GM21423 (cell line): ENCODE measurements around the gene SLC38A8.

ENCODE experiments used
- ATAC-seq: cut with Tn5 transposase; IDR thresholded peaks from one replicate; pipeline ENCODE4 v1.9.1; 2021; ENCODE audit warnings: mild to moderate bottlenecking, moderate library complexity; ENCODE audit not compliant: unreplicated experiment

SLC38A8 gene

DNA sequence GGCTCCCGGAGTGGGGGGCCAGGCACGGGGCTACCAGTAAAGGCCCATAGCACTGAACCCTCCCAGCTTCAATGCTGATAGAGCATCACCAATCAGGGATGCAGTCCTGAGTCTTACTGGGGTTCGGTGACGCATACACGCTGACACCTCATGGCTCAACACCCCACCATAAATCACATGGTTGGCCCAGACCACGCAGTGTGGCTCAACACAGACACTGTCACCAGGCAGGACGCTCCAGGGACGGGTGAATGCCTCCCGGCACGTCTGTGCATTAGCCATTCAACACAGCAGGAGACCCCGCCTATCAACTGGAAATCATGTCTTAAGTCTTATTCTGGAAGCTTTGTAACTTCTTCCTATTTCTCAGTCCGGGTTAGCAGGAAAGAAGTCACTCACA is 39.6 kb downstream of the SLC38A8 start:
- ATAC-seq = no peak

DNA sequence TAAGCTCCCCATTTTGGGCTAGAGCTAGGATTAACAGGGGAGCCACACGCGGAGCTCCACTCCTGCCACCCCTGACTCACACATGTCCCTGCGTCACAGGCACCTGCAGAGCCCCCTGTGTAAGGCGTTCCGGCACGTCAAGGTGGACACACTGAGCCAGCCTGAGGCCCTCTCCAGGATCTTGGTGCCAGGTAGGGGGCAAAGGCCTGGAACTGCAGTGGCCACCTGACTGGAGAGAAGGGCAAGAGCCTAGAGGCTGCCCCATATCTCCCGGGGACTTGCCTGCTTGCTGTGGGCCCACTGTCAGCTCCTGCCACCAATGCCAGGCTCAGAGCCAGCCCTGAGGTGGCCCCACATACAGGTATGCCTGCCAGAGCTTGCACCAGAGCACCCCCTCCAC is 40.9 kb downstream of the SLC38A8 start:
- ATAC-seq = no peak

DNA sequence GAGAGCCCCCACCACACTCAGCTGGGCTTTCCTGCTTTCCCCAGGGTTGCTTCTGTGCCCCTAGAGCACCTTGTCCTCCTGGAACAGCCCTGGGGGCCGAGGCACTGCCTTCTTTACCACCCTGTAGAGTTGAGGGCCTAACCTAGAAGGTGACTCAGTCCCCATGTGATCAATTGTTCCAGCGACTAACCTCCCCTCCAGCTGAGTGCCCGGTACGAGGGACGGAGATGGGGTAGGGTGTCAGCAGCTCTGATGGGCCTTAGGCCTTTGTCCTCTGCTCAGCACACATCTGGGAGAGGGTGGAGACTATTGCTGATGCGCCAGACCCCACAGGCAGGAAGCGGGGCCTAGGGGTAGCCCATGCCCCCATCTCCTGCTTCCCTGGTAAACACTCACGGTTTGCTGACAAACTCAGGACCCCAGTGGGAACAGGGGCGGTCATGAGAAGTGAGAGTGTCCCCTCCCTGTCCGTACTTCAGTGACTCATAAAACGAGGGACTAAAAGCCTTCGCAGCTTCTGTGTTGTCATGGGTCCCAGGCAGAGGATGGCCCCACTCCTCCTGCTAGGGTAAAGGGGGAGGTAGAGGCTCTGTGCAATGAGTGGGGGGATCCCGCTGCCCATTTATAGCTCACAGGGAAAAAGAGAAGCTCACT is 41.5 kb downstream of the SLC38A8 start:
- ATAC-seq = no peak

DNA sequence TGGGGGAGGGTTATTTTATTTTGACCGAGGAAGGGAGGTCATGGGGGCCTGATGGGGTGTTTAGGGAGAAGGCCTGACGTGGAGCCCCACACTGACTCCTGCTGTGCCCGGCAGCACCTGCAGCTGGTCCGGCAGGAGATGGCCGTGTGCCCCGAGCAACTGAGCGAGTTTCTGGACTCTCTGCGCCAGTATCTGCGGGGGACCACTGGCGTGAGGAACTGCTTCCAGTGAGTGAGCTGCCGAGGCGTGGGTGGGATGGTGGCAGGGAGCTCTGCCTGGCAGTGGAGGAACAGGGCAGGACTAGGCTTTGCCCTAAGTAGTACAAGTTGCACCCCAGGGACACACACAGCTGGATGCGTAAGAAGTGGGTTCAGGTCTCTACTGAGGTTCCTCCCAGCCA is 44.5 kb downstream of the SLC38A8 start:
- no peak for ATAC-seq

DNA sequence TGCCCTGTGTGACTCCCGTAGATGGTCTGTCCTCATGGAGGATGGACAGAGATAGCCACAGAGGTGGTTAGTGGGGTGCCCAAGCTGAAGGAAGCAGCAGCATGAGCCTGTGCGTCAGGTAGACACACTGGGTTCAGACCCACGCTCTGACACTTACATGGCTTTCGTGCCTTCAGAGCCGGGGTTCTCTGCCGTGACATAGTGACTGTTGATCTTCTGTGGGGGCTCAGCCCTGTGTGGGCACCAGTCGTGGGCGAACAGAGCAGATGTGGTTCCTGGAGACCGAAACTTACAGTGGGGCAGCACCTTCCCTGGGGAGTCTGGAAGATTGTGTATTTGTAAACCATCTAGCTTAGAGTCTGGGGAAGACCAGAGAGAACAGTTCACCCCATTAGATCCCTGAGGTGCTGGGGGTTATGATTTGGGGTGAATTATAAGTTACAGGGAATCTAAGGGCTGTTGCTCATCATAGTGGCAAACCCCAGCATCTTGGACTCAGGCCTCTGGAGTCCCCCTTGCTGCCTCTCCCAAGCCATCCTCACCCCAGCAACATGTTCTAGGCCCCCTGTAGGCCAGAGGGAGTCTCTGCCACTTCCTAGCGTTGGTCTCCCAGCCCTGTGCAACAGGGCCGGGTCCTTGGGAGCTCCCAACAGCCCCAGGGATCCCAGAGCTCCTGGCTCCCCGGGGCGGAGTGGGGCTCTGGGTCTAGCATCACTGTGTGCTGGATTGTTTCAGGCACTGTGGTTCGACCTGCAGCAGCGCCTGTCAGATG is 45.9 kb downstream of the SLC38A8 start:
- ATAC-seq = no peak

DNA sequence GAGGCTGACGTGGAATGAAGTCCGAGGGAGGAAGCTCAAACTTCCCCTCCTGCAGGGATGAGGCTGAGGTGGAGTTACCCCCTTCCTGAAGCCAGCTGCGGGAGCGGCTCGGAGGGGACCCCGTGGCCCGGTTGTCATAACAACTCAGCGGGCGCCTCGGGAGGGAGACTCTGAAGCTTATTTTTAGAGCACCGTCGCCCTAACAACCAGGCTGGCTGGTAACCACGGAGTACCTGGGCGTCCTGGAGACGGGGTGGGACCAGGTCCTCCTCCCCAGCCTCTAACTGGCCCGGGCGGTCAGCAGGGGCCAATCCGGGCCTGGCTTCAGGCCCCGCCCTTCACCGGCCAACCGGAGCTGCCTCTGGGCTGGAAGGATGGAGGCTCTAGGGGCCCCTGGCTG is 46.8 kb downstream of the SLC38A8 start:
- ATAC-seq = no peak

DNA sequence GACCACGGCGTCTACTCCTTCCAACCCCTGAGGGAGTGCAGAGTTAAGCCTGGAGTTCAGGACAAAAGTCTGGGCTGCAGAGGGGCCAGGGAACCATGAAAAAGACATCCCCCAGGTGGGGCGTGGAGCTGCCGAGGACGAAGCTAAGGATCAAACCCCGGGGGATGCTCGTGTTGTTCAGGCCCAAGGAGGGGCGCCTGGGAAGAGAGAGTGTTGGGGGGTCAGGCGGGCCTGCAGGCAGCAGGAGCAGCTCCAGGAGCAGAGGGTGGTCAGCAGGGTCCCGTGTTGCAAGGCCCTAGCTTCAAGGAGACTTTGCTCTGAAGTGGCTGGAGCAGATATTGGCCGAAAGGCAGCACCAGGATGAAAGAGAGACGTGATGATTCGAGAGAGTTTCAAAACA is 47.9 kb downstream of the SLC38A8 start:
- no peak for ATAC-seq

DNA sequence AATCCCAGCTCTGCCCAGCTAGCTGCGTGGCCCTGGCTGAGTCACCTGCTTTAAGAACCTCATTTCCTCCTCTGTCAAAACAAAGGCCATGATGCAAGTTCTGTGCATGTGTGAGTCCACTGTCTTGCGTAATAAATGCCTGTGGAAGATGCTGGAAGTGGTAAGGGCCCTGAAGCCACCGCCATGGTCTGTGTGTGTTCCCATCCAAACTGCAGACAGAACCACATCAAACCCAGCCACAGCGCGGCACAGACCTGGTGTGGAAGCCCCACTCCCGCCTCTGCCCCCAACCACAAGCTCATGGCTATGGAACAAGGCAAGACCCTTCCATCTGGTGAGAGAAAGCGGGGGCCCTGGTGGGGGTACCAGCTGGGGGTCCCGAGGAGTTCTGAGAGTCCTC is 48.5 kb downstream of the SLC38A8 start:
- no peak for ATAC-seq

DNA sequence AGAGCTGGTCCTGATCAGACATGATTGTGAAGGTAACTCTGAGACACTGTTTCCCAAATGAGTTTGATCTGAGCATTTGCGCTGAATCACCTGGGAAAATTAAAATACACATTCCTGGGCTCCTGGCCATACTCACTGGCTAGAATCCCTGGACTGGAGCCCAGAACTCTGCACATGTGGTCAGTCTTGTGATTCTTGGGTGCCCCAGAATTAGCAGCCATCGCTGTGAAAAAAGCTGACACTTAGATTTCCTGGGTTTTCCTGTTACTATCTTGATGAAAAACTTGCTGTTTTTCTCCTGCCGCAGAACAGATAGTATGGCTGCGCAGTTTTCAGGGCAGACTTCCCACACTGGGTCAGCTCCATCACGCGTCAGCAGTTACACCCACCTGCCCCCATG is 50.0 kb downstream of the SLC38A8 start:
- no peak for ATAC-seq

DNA sequence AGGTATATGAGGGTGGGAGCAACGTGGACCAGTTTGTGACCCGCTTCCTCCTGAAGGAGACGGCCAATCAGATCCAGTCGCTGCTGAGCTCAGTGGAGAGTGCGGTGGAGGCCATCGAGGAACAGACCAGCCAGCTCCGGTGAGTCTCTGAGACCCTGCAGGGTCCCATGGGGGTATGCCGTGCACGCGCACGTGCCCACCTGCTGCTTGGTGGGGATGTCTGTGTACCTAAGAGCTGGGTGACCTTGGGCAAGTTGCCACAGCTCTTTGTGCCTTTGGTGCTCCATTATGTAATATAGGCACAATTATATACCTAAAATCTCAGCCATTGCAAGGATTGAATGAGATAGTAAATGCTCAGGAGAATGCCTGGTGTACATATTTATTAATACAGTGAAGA is 52.1 kb downstream of the SLC38A8 start:
- no peak for ATAC-seq

DNA sequence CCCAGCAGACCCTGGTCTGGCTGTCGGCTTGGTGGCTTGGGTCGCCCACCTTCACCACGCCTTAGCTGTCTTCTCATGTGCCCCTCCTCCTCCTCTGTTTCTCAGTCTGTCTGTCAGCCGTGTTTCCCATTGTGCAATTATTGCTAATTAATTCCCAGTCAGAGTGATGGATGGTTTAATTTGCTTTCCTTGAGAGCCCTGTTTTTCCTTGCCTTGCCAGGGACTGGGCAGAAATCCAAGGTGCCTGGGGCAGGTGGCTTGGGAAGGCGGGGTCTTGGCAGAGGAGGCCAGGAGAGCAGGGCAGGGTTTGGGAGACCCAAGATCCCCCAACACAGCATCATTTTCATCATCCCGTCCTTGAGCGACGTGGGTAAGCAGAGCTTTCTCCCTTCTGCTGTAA is 53.3 kb downstream of the SLC38A8 start:
- ATAC-seq = no peak

DNA sequence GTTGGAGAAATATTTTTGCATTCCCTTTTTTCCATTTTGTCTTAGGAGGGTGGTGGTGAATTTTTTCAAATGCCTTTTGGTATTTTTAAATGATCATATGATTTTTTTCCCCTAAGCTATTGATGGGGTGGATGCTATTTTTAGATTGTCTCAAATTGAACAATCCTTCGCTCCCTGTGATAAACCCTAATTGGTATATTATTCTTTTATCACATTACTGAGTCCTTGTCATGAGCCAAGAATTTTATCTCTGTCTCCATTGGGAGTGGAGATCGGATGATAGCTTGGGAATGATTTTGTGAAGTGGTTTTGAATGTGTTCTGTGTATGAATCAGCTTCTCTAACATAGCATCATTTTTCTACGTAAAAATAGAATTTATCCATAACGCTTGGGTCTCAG is 59.1 kb downstream of the SLC38A8 start:
- no peak for ATAC-seq

DNA sequence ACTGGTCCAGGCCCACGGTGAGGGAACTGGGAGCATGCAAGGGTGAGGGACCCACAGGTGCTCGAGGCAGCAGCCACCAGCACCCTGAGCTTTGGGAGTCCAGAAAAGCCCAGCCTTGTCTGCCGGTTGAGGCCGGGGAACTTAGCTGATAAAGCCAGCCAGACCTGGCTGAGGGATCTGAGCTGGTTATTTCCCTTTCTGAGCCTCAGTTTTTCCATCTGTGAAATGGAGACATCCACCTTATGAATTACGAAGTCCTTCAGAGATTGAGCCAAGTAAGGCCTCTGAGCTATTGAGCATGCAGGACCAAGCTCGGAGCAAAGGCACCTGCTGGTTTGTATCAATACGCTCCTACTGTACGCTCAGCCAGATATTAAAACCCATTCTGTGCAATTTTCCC is 60.8 kb downstream of the SLC38A8 start:
- ATAC-seq = no peak

DNA sequence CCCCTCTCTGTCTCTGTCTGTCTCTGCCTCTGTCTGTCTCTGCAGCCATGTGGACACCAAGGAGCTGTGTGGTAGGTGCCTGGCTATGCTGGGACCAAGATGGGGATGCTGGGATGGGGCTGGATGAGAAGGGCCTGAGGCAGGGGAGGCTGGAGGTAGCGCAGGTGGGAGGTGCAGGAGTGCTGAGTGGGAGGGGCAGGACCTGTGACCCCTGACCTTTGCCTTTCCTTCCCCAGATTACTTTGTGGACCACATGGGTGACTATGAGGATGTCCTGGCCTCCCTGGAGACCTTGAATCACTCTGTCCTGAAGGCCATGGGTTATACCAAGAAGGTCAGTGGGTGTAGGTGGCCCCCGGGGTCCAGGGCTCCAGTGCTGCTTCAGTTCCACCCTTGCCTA is 61.8 kb downstream of the SLC38A8 start:
- ATAC-seq = no peak

DNA sequence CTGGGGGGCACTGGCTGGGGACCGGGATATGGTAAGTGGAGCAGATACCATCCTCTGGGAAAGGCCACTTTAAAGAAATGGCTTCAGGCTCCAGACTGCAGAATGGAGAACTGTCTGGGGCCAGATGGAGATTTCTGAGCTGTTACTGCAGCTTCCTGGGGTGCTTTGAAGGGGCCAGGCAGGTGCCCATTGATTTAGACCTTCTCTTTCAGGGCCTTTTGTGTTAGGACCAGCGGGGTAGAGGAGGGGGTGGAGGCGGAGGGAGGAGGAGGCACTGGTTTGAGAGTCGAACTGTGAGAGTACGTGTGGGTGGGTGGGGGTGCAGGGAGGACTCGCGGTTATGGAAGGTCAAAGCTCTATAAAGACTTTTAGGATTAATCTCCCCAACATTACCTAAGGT is 63.2 kb downstream of the SLC38A8 start:
- ATAC-seq = no peak

DNA sequence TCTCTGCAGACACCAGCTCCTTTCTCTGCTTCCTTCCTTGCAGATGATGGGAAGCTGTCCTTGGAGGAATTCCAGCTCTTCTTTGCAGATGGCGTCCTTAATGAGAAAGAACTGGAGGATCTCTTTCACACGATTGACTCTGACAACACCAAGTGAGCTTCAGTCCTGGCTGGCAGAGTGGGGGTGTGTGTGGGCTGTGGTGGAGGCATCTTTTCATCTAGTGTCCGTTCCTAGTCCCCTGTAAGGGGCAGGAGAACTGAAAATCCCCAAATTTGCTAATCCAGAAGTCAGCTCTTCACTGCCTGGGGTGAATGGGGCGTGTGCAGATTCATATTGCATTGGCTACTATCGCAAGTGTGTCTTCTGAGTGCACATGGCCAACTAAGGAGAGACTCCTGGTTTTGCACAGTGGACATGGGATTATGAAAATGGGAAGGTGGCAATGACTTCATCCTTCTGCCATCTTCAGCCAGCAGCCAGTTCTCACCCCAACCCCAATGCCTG is 64.1 kb downstream of the SLC38A8 start:
- no peak for ATAC-seq

DNA sequence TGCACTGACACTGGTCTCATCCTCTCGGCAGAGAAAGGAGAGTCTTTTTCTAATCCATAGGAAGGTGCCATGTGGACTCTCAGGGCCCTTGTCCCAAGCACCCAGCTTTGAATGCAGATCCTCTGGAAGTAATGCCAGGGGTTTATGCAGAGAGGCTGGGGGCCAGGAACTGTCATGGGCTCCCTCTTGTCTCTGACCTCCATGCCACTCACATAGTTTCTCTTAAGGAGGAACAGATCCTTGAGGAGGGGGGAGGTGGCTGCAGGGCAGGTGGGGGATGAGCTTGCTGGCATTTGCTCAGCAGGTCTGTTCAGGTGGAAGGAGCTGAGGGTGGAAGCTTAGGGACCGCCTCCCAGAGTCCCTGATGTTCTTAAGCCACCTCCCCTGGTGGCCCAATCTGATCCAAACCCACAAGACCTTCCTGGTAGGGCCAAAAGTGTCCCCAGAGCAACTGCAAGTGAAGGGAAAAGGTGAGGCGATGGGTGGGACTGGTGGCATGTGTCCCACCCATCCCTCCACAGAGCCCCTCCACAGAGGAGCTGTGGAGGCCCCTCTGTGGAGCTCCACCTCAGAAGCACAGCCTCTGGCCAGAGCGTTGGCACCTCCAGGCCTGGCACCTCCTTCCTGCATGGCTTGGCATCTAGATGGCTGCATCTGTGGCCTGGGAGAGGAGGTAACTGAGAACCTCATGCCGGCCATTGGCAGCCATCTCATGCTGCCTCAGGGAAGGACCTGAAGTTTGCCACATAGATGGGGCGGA is 65.4 kb downstream of the SLC38A8 start:
- no peak for ATAC-seq

DNA sequence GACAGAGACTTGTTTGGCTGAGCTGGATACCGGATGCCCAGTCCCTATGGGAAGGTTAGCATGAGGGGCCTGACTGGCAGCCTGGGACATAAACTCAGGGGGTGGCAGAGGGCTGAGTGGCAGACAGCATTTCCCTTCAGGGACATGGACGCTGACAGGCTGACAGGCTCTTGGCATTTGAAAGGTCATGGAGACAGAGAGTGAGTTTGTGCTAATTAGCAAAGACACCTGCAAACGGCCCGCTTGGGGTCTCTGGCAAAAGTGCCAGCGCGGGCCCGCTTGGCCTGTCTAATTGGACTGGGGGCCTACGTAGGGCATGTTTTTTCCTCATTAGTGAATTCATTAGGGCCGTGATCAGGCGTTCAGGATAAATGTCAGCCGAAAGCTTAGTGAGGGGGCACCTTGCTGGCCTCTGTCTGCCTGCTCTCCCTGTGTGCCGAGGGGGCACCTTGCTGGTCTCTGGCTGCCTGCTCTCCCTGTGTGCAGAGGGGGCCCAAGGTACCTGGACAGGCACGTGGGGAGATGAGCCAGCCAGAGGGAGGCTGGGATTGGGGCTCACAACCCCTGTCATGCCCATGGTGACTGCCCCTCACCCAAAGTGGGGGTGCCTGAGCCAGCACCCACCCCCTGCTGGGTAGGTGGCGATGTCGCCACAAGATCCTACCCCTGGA is 66.9 kb downstream of the SLC38A8 start:
- ATAC-seq = no peak

DNA sequence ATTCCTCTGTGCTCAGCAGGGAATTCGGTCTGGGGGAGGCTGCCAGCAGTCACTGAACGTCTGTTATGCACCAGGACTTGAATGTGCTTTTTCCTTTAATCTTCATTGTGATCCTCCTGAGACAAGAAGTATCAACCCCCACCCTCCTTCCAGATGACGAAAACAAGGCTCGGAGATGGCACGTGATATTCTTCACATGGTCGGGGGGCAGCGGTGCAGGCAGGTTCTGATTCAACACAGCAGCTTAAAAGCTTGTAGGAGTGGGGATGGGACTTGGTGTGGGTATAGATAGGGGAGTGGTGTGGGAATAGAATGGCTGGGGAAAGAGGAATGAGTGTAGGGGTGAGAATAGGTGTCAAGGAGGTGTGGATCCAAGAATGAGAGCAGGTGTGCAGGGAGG is 68.1 kb downstream of the SLC38A8 start:
- no peak for ATAC-seq

DNA sequence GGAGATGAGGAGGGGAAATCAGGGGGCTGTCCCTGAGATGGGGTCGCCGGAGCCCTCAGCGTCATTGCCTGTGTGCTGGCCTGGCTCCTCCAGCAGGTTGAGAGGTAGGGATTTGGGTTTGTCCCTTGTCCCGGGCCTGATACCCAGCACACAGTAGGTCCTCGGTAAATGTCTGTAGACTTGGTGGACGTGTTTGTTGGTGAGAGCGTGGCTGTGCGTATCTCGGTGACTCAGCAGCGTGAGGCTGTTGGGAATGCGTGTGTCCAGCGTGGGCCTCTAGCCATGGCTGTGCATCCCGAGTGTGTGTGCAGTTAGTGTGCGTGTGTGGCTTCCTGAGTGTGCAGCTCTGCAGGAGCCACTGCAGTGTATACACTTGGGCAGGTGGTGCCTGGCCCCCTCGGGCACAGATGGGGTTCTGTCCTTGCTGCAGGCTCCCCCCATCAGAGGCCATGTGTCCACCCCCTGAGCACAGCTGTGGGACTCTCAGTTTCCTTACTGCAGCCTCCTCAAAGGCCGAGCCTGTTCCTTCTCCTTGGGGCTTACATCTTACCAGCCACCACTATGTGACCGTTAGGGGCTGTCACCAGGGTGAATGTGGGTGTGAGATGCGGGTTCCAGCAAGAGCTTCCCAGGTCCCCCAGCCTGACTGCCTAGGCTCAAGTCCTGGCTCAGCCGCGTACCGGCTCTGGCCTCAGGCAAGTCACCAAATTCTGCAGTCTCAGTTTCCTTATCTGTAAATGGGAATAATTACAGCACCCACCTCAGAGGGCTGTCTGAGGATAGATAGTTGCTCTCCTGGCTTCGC is 68.8 kb downstream of the SLC38A8 start:
- no peak for ATAC-seq

DNA sequence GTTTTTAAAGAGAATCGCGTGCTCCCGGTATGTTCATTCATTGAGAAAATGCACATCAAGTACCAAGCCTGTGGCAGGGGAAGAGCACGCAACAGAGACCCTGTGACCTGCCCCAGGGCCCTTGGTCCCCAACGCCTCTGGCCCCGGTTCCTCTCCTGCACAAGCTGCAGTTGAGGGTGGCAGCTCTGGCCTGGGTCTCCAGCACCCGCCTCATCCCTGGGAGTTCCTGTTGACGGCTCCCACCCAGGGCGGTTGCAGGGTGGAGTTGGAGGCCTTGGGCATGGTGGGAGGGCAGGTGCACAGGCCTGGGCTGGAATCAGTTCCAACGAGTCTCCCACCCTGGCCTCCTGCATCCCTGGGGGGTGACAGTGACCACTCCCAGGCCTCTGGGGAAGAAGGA is 69.5 kb downstream of the SLC38A8 start:
- ATAC-seq = no peak
